AG20443 (cell line): ENCODE results near the gene GATAD1.
"Not testable (repeated sequence)": the region's sequence is repeated elsewhere in the genome, so short reads cannot be mapped to it uniquely, and the experiment has no call there.

ENCODE experiments used
- DNase-seq: peaks from one replicate; pipeline ENCODE4 v3.0.0; 2012; ENCODE audit warnings: low spot score, mixed read lengths

GATAD1 gene

DNA sequence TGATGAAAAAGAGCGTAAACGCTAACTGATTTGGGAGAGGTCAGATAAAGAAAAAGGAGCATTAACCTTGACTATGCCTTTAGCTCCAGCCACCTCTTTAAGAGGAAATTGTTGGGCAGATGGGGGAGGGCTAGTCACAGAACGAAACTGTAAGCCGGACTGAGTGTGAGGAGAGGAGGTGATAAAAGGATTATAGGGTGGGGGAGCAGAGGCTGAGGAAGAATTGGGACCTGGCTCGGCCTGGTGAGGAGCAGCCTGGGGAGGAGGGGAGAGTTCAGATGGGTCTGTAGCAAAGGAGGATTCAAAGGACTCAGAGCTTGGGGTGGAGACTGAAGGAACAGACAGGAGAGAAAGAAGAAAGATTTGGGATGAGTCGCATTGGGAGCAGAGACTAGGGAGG, 36.3 kb downstream of the GATAD1 start:
- DNase-seq, result not testable (repeated sequence)

DNA sequence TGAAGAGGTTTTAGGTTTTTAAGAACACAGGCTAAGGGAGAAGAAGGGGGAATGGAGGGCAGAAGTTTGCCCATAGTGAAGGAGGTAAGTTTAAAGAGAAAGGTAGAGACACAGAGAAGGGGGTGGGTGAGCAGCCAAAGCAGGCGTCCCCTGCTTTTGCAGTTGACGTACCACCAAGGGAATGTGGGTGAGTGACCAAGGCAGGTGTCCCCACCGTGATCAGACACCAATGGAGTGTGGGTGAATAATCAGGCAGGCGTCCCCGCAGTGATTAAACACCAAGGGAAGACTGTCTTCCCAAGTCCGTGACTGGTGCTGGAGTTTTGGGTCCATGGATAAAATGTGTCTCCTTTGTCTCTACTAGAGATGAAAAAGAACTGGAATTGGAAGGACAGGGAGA, 36.9 kb downstream of the GATAD1 start:
- not testable (repeated sequence) for DNase-seq

DNA sequence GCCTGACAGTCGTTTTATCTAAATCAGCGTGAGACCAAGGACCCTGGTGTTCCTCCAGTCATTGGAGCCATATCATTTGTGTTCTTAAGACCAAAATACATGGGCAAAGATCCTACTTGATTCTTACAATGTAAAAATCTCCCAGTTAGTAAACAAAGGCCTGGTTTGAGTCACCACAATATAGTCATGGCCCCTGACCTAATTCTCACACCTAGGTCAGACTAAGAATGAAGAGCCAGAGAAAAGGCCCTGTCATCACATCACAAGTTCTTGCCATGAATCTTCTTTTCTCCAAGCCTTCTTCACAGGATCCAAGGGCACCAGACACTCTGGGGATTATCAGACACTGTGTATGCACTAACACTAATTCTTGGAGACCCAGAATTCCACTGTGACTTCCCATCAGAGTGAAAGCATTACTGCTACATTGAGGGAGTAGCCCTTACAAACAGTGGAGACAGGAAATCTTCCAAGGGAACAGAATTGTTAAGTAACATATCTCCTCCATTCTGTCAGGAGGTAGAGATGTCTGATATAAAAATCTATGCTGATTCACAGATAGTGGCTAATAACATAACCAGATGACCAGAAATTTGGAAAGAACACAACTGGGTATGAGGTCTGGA, 38.1 kb downstream of the GATAD1 start:
- no peak for DNase-seq

DNA sequence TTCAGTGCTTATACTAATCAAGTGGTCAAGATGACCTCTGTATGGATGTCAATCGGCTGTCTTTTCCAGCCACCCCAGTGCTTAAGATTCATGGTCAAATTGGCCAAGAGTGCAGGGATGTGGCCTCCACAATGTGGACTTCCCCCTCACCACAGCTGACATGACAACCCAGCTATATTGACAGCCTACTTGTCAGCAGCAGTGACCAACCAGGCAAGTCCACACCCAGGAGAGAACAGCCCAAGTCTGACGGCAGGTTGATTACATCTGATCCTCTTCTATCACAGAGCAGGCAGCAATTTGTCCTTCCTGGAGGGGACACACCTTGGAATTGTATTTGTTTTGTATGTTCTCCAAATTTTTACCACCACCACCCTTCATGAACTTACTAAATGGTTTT, 38.7 kb downstream of the GATAD1 start:
- no peak for DNase-seq

DNA sequence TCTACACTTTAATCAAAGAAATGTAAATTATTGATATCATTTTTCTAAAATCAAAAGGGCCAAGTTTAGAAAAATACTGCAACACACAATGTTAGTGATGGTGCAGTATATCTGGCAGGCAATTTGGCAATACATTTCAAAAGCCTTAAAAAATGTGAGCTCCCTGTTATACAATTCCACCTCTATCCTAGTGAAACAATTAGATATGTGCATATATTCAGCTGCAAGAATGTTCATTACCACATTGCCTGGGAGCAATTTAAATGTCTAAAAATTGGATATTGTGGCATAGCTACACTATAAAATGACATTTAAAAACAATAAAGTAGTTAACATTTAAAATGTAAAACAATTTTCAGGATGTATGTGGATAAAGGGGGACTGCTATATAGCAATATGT, 40.5 kb downstream of the GATAD1 start:
- DNase-seq, result no peak

DNA sequence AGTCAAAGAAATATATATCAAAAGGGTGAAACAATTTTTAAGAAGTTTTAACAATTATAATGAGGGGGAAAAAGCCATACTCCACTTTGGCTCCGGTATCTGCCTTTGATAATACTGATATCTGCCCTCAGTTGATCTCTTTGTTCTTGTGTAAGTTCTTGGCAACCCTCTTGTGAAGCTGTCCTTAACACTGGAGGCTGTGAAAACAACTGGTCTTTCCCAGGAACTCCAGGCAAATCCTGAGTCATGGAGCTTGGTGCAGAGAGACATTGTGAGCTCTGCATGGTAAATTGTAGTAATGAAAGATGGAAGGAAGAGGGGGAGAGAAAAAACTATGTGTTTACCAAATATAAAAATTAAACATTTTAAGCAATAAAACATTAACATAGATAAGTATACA, 42.4 kb downstream of the GATAD1 start:
- no peak for DNase-seq

DNA sequence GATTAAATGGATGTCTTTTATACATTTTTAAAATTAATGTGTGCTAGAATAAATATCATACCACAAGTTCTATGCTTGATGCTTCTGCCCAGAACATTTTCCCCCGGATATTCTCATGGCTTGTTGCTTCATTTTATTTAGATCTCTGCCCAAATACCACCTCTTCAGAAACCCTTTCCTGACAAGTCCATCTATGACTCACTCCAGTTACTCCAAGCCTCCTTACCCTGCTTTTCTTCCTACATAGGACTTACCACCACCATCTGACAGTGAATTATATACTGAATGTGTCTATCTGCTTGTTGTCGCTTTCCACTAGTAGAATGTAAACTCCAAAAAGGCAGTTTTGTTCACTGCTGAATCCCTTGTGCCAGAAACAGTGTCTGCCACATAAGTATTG, 49.6 kb downstream of the GATAD1 start:
- no peak for DNase-seq

DNA sequence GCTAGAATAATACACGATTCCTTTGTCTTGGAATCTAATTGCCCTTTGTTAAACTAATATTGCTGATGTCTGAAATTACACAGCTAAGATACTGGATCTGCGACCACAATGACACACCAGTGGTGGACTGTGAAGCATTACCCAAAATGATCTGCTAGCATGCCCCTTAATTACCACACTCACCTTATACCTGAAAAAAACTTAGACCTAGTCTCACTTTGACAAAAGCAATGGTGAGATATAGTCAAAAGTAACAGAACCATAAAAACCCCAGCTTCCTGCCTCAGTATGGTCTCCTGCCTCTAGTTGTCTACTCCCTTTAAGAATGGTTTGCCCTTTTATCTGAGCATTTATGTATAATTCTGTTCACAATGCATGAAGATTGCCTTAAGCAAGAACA, 51.3 kb downstream of the GATAD1 start:
- no peak for DNase-seq

DNA sequence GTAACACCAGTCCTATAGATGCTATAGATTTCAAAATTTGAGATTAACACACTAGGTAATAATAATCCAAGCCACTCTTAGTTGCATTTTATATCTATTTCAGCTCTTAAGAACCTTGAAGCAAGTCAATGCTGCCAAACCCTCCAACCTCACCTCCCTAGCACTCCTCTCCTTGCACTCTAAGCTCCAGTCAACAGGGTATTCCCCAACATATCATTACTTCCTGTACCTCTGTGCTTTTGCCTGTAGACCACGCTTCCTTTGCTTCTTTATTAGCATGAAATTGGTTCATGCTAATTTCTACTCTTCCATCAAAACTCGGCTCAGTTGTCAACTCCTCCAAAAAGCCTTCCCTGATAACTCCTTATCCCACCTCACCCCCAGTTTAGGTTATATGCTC, 56.5 kb downstream of the GATAD1 start:
- DNase-seq, result no peak

DNA sequence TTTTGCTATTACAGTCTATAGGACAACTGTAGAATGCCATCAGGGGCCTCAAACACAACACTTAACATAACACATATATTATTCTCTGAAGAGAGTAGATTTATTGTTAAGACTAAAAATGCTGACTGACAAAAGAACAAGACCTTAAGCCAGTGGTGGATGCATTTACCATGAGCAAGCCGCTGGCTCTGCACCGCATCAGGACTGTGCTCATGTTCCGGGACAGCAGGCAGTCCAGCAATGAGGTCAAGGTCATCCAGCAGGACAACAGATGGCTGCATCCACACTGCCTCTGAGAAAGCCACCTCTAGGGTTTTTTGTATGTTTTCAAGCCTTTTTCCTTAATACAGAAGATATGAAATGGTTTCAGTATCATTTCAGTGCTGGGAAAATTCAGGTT, 57.3 kb downstream of the GATAD1 start:
- DNase-seq, result no peak

DNA sequence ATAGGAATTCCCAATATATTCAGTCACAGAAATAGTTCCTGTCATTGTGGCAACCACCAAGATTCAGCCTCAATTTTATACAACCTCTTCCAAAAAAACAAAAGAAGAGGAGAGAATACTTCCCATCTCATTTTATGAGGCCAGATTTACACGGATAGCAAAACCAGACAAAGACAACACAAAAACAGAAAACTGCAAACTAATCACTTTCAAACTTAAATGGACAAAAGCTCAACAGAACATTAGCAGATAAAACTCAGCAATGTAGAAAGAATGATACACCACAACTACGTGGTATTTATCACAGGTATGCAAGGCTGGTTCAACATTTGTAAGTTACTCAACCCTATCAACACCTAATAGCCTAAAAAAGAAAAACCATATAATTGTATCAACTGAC, 59.1 kb downstream of the GATAD1 start:
- DNase-seq, result no peak

DNA sequence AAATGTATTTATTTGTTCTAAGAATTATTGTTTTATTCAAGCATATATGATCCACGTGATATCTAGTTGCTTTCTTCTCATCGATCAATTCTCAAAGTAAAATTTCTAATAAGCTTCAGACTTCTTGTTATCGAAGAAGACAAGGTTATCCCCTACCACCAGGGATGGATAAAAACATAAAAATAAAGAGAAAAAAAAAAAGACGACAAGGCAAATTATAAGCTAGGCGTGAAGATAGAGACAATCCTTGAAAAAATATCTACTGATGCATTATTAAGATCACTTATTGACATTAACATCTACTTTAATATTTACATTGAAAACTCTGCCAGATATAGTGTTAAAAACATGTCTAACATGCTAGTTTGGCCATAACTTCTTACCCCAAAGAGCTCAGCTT, 61.7 kb downstream of the GATAD1 start:
- no peak for DNase-seq
